Transverse colon (tissue), 4 donors: Measurements from ENCODE around the gene NLRP4. TPM values are rescaled to one million over a fixed set of nuclear protein-coding genes. Genes with fewer than 3 reads are reported as not detected.

Experiments
- DNase-seq: peaks from one replicate; pipeline ENCODE4 v3.0.0-alpha.2; 2019
- H3K27ac ChIP-seq, 4 donors: fragments of 200-600 bp; sonication (generic); 2 replicates each; pipeline ENCODE4 v1.5.1; 2016 to 2018; ENCODE audit warnings: inconsistent platforms in 4 of 4
- H3K27me3 ChIP-seq: fragments of 200-600 bp; sonication (generic); 2 replicates; pipeline ENCODE4 v1.5.1; 2017; ENCODE audit warnings: inconsistent platforms
- H3K36me3 ChIP-seq, 4 donors: fragments of 200-600 bp; sonication (generic); 2 replicates each; pipeline ENCODE4 v1.5.1; 2017 to 2019; ENCODE audit warnings: inconsistent platforms in 4 of 4
- H3K4me1 ChIP-seq, 4 donors: fragments of 200-600 bp; sonication (generic); 2 replicates each; pipeline ENCODE4 v1.5.1; 2017 to 2020; ENCODE audit warnings: inconsistent platforms in 4 of 4
- H3K4me3 ChIP-seq, 4 donors: fragments of 200-600 bp; sonication (generic); 1 replicate in 1 of 4; 2 replicates in 3 of 4; pipeline versions ENCODE4 v1.5.1 to v1.6.1; 2017 to 2019; ENCODE audit warnings: inconsistent platforms in 4 of 4
- H3K9me3 ChIP-seq, 2 donors: fragments of 200-600 bp; sonication (generic); 2 replicates each; pipeline ENCODE4 v1.5.1; 2017 to 2019; ENCODE audit warnings: inconsistent platforms in 2 of 2
- EP300 ChIP-seq: sonication (generic); formaldehyde crosslinking; IDR thresholded peaks from one replicate; pipeline ENCODE4 v1.6.1; 2017; ENCODE audit warnings: antibody characterized with exemption, low read depth
- POLR2A ChIP-seq: fragments of 450-650 bp; IDR thresholded peaks from one replicate; pipeline ENCODE4 v1.6.1; 2016; ENCODE audit warnings: antibody characterized with exemption, mild to moderate bottlenecking, moderate library complexity
- POLR2AphosphoS5 ChIP-seq, 3 donors: sonication (generic); formaldehyde crosslinking; IDR thresholded peaks; one replicate each; pipeline ENCODE4 v1.6.1; 2016; ENCODE audit warnings: antibody characterized with exemption in 3 of 3
- WGBS, 2 donors: methylation state at CpG; one replicate each; pipeline ENCODE4 v1.1.5; 2018; ENCODE audit warnings: low coverage in 1 of 2; 5-methylcytosine and 5-hydroxymethylcytosine counted together
- in situ Hi-C, 4 donors: fragments of 200-750 bp; cut with MboI; loops; one replicate each; pipeline versions ENCODE4 v1.15.0 to v1.15.1; 2017; ENCODE audit warnings: low sequenced_read_pairs in 3 of 4, low pct_ligation_motif_present in 1 of 4, low pct_unique_long_range_greater_than_20kb in 1 of 4
- intact Hi-C: fragments of 100-400 bp; cut with DNase I; formaldehyde crosslinking; loops from one replicate; pipeline ENCODE4 v1.15.1; 2023; ENCODE audit warnings: low total_unique reads
- total RNA-seq, 4 donors: library from RNA; depleted of rRNA; stranded (reverse); fragments of >200 nt; gene quantifications; one replicate each; pipeline ENCODE4 v1.1.0, GENCODE V29; 2016
- TF ChIP-seq, protein P1 (sequence below), 5 experiments: fragments of 200-600 bp in 3 of 5; fragments of 450-650 bp in 2 of 5; sonication (generic) in 3 of 5; IDR thresholded peaks; 1 replicate in 2 of 5; 2 replicates in 3 of 5; pipeline ENCODE4 v1.5.1; 2016 to 2017; ENCODE audit warnings: antibody characterized with exemption in 5 of 5, inconsistent platforms in 3 of 5, mild to moderate bottlenecking in 2 of 5, moderate library complexity in 1 of 5

NLRP4 gene
- total RNA-seq, 4 donors from 2014 or later, result not detected

DNA sequence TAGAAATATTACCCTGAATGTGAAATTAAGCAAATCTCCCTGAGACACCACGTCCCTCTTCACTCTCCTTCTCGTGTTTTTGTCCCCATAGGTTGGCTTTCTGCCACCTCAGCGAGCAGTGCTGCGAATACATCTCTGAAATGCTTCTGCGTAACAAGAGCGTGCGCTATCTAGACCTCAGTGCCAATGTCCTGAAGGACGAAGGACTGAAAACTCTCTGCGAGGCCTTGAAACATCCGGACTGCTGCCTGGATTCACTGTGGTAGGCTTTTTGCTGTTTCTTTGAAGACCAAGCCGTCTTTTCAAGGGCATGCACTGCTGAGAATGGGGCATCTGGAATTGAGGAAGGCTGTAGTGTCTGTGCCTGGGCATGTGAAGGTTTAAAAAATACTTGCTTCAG is 34.4 kb downstream of the NLRP4 start:
- 76 to 83% methylated on average over 5 to 11 of the region's 11 CpGs for WGBS, 2 donors
- H3K36me3 ChIP-seq, result no peaks in the 10 kb centered on the region
- H3K27ac ChIP-seq, result no peak overlapping the region
- DNase-seq, result no peak
- in situ Hi-C loops (no loop called here), intact Hi-C loops (no loop called here)
- H3K4me3 ChIP-seq, result no peak overlapping the region
- no peak for TF ChIP-seq EP300
- TF ChIP-seq, protein P1, sequence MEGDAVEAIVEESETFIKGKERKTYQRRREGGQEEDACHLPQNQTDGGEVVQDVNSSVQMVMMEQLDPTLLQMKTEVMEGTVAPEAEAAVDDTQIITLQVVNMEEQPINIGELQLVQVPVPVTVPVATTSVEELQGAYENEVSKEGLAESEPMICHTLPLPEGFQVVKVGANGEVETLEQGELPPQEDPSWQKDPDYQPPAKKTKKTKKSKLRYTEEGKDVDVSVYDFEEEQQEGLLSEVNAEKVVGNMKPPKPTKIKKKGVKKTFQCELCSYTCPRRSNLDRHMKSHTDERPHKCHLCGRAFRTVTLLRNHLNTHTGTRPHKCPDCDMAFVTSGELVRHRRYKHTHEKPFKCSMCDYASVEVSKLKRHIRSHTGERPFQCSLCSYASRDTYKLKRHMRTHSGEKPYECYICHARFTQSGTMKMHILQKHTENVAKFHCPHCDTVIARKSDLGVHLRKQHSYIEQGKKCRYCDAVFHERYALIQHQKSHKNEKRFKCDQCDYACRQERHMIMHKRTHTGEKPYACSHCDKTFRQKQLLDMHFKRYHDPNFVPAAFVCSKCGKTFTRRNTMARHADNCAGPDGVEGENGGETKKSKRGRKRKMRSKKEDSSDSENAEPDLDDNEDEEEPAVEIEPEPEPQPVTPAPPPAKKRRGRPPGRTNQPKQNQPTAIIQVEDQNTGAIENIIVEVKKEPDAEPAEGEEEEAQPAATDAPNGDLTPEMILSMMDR (IDR thresholded peaks at IDR 0.05), result no peak
- TF ChIP-seq POLR2AphosphoS5 (IDR thresholded peaks at IDR 0.05), result no peak
- no peak for TF ChIP-seq POLR2A
- H3K4me1 ChIP-seq, result no peaks in the 10 kb centered on the region
- no peaks in the 10 kb centered on the region for H3K27me3 ChIP-seq
- no peaks in the 10 kb centered on the region for H3K9me3 ChIP-seq

DNA sequence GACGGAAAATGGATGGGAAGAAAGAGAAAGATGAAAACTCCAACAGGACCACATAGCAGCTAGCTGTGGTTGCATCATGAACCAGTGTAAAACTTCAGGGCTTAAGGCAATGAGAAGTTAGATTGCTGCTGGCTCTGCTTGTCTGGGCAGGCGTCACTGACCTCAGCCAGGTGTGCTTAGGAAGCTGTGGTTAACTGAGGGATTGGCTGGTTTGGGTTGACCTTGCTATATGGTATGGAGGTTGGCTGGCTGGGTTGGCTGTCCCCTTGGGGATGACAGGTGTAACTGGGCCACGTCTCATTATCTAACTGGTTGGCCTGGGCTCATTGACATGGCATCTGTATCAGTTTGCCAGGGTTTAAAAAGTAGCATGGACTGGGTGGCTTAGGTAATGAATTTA is 40.9 kb downstream of the NLRP4 start:
- Histone ChIP-seq H3K4me3 (no peak overlapping the region), H3K27ac (no peak overlapping the region), H3K36me3 (no peaks in the 10 kb centered on the region), H3K9me3 (no peaks in the 10 kb centered on the region), H3K27me3 (no peaks in the 10 kb centered on the region), H3K4me1 (no peaks in the 10 kb centered on the region)
- no peak for DNase-seq
- no peak for TF ChIP-seq POLR2A
- no peak for TF ChIP-seq EP300
- TF ChIP-seq POLR2AphosphoS5 (IDR thresholded peaks at IDR 0.05), result no peak
- TF ChIP-seq, protein P1 (IDR thresholded peaks at IDR 0.05), result no peak
- intact Hi-C loops (no loop called here), in situ Hi-C loops (no loop called here)
- WGBS, 2 donors, result 43 to 80% methylated on average over 1 to 3 of the region's 3 CpGs

DNA sequence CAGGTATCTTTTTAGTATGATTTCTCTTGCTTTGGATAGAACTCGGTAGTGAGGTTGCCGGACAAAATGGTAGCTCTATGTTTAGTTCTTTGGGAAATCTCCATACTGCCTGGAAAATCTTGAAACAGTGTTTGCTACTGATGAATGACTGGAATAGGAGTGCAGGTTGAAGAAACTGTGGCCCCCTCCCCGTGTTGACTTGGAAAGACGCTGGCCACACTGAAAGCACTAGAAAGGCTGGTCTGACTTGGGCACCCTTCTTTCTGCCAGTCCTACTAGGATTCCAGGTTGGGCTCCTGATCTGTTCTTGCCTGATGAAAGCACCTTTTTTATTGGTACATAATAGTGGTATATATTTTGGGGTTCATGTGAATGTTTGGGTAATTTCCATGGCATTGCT is 46.3 kb downstream of the NLRP4 start:
- no peaks in the 10 kb centered on the region for H3K4me1 ChIP-seq
- no peak overlapping the region for H3K4me3 ChIP-seq
- no peaks in the 10 kb centered on the region for H3K9me3 ChIP-seq
- TF ChIP-seq EP300 (no peak), POLR2AphosphoS5 (IDR thresholded peaks at IDR 0.05) (no peak), POLR2A (no peak)
- TF ChIP-seq, protein P1 (IDR thresholded peaks at IDR 0.05), result no peak
- WGBS, 2 donors, result 88 to 96% methylated on average over 3 to 4 of the region's 4 CpGs
- no peak for DNase-seq
- H3K27me3 ChIP-seq, result no peaks in the 10 kb centered on the region
- no peaks in the 10 kb centered on the region for H3K36me3 ChIP-seq
- intact Hi-C loops (no loop called here), in situ Hi-C loops (no loop called here)
- H3K27ac ChIP-seq, result no peak overlapping the region

DNA sequence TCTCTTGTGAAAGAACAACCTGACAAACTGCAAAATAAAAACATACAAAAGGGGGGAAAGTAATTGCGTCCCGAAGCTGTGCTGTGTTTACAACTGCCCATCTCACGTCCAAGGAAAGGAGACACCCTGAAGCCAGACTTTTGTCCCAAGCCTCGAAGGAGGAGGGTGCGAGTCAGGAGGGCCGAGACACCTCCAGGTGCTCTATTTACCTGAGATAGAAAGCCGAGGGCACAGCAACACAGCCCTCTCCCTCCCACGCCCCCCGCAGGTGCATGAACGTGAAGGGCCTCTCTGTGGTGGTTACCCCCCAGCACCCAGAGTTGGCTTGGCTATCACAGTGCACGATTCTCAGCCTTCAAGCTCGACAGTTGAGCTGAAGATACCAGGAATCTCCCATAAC is 62.6 kb downstream of the NLRP4 start:
- Histone ChIP-seq H3K27me3 (no peaks in the 10 kb centered on the region), H3K4me3 (no peak overlapping the region), H3K36me3 (no peaks in the 10 kb centered on the region), H3K27ac (no peak overlapping the region), H3K4me1 (no peaks in the 10 kb centered on the region), H3K9me3 (no peaks in the 10 kb centered on the region)
- TF ChIP-seq POLR2AphosphoS5 (IDR thresholded peaks at IDR 0.05), result no peak
- TF ChIP-seq, protein P1 (IDR thresholded peaks at IDR 0.05), result no peak
- intact Hi-C loops, result no loop called here
- in situ Hi-C loops, result no loop called here
- no peak for DNase-seq
- WGBS, 2 donors, result 75 to 80% methylated on average over 1 to 12 of the region's 12 CpGs
